HEK293 (cell line): ENCODE data around the gene ULBP2.

Experiments
- BCL11B ChIP-seq: fragments of 450-650 bp; formaldehyde crosslinking; IDR thresholded peaks from 2 replicates; pipeline ENCODE4 v1.5.1; 2016; ENCODE audit warnings: low read depth, missing biosample characterization, missing genetic modification characterization
- GFI1B ChIP-seq: fragments of 450-650 bp; formaldehyde crosslinking; IDR thresholded peaks from 2 replicates; pipeline ENCODE4 v1.5.1; 2016; ENCODE audit warnings: missing biosample characterization, missing genetic modification characterization
- INSM2 ChIP-seq: fragments of 450-650 bp; formaldehyde crosslinking; IDR thresholded peaks from 2 replicates; pipeline ENCODE4 v1.5.1; 2016; ENCODE audit warnings: missing biosample characterization, missing genetic modification characterization
- KLF7 ChIP-seq: fragments of 450-650 bp; formaldehyde crosslinking; IDR thresholded peaks from 2 replicates; pipeline ENCODE4 v1.5.1; 2016; ENCODE audit warnings: missing biosample characterization, missing genetic modification characterization, borderline replicate concordance
- OSR2 ChIP-seq: fragments of 450-650 bp; formaldehyde crosslinking; IDR thresholded peaks from 2 replicates; pipeline ENCODE4 v1.5.1; 2016; ENCODE audit warnings: missing biosample characterization, missing genetic modification characterization
- PRDM1 ChIP-seq: fragments of 450-650 bp; formaldehyde crosslinking; IDR thresholded peaks from 2 replicates; pipeline ENCODE4; 2016; ENCODE audit warnings: missing biosample characterization, missing genetic modification characterization
- RBAK ChIP-seq: fragments of 450-650 bp; formaldehyde crosslinking; IDR thresholded peaks from 2 replicates; pipeline ENCODE4 v1.5.1; 2016; ENCODE audit warnings: missing biosample characterization, missing genetic modification characterization
- REPIN1 ChIP-seq: fragments of 450-650 bp; formaldehyde crosslinking; IDR thresholded peaks from 2 replicates; pipeline ENCODE4 v1.5.1; 2017; ENCODE audit warnings: missing biosample characterization, missing genetic modification characterization, low read depth
- SP2 ChIP-seq: fragments of 450-650 bp; formaldehyde crosslinking; IDR thresholded peaks from 2 replicates; pipeline ENCODE4 v1.5.1; 2016; ENCODE audit warnings: missing biosample characterization, missing genetic modification characterization
- YY2 ChIP-seq: fragments of 450-650 bp; formaldehyde crosslinking; IDR thresholded peaks from 2 replicates; pipeline ENCODE4 v1.5.1; 2016; ENCODE audit warnings: missing biosample characterization, missing genetic modification characterization
- ZBTB10 ChIP-seq: fragments of 450-650 bp; formaldehyde crosslinking; IDR thresholded peaks from 2 replicates; pipeline ENCODE4 v1.5.1; 2016; ENCODE audit warnings: missing biosample characterization, missing genetic modification characterization
- ZFP37 ChIP-seq: fragments of 450-650 bp; formaldehyde crosslinking; IDR thresholded peaks from 2 replicates; pipeline ENCODE4 v1.5.1; 2016; ENCODE audit warnings: missing biosample characterization, missing genetic modification characterization
- ZFP41 ChIP-seq: fragments of 450-650 bp; formaldehyde crosslinking; IDR thresholded peaks from 2 replicates; pipeline ENCODE4 v1.5.1; 2016; ENCODE audit warnings: missing biosample characterization, missing genetic modification characterization, borderline replicate concordance
- ZIC2 ChIP-seq: fragments of 450-650 bp; formaldehyde crosslinking; IDR thresholded peaks from 2 replicates; pipeline ENCODE4 v1.5.1; 2016; ENCODE audit warnings: missing biosample characterization, missing genetic modification characterization
- ZNF138 ChIP-seq: fragments of 450-650 bp; formaldehyde crosslinking; IDR thresholded peaks from 2 replicates; pipeline ENCODE4 v1.5.1; 2016; ENCODE audit warnings: missing biosample characterization, missing genetic modification characterization, borderline replicate concordance
- ZNF175 ChIP-seq: fragments of 450-650 bp; formaldehyde crosslinking; IDR thresholded peaks from 2 replicates; pipeline ENCODE4 v1.5.1; 2016; ENCODE audit warnings: missing biosample characterization, missing genetic modification characterization
- ZNF18 ChIP-seq: fragments of 450-650 bp; formaldehyde crosslinking; IDR thresholded peaks from 2 replicates; pipeline ENCODE4 v1.5.1; 2016; ENCODE audit warnings: missing biosample characterization, missing genetic modification characterization
- ZNF184 ChIP-seq: fragments of 450-650 bp; IDR thresholded peaks from 2 replicates; pipeline ENCODE4 v1.5.1; 2018; ENCODE audit warnings: missing biosample characterization, mild to moderate bottlenecking, missing genetic modification characterization
- ZNF214 ChIP-seq: fragments of 450-650 bp; formaldehyde crosslinking; IDR thresholded peaks from 2 replicates; pipeline ENCODE4 v1.5.1; 2017; ENCODE audit warnings: missing biosample characterization, mild to moderate bottlenecking, missing genetic modification characterization, borderline replicate concordance
- ZNF274 ChIP-seq, 2 experiments: fragments of 200-500 bp in 1 of 2; fragments of 450-650 bp in 1 of 2; sonication (Bioruptor generic) in 1 of 2; formaldehyde crosslinking in 1 of 2; IDR thresholded peaks; 2 replicates each; pipeline versions ENCODE4 v1.5.1 to v1.6.1; 2014 to 2016; ENCODE audit warnings: borderline replicate concordance in 1 of 2, inconsistent platforms in 1 of 2, low read length in 1 of 2, missing biosample characterization in 1 of 2, missing genetic modification characterization in 1 of 2
- ZNF404 ChIP-seq: fragments of 450-650 bp; formaldehyde crosslinking; IDR thresholded peaks from 2 replicates; pipeline ENCODE4 v1.5.1; 2017; ENCODE audit warnings: missing biosample characterization, missing genetic modification characterization
- ZNF488 ChIP-seq: fragments of 450-650 bp; formaldehyde crosslinking; IDR thresholded peaks from 2 replicates; pipeline ENCODE4 v1.5.1; 2016; ENCODE audit warnings: missing biosample characterization, missing genetic modification characterization
- ZNF530 ChIP-seq: fragments of 450-650 bp; formaldehyde crosslinking; IDR thresholded peaks from 2 replicates; pipeline ENCODE4 v1.5.1; 2016; ENCODE audit warnings: low read depth, missing biosample characterization, missing genetic modification characterization
- ZNF585B ChIP-seq: fragments of 450-650 bp; formaldehyde crosslinking; IDR thresholded peaks from 2 replicates; pipeline ENCODE4 v1.5.1; 2016; ENCODE audit warnings: missing biosample characterization, missing genetic modification characterization
- ZNF639 ChIP-seq: fragments of 450-650 bp; formaldehyde crosslinking; IDR thresholded peaks from 2 replicates; pipeline ENCODE4 v1.5.1; 2016; ENCODE audit warnings: missing biosample characterization, missing genetic modification characterization
- ZNF692 ChIP-seq: fragments of 450-650 bp; formaldehyde crosslinking; IDR thresholded peaks from 2 replicates; pipeline ENCODE4 v1.5.1; 2016; ENCODE audit warnings: missing biosample characterization, missing genetic modification characterization
- ZNF76 ChIP-seq: fragments of 450-650 bp; formaldehyde crosslinking; IDR thresholded peaks from 2 replicates; pipeline ENCODE4; 2016; ENCODE audit warnings: low read depth, missing biosample characterization, missing genetic modification characterization, borderline replicate concordance
- ZNF791 ChIP-seq: fragments of 450-650 bp; formaldehyde crosslinking; IDR thresholded peaks from 2 replicates; pipeline ENCODE4 v1.5.1; 2016; ENCODE audit warnings: missing biosample characterization, missing genetic modification characterization
- ZSCAN16 ChIP-seq: fragments of 450-650 bp; formaldehyde crosslinking; IDR thresholded peaks from 2 replicates; pipeline ENCODE4 v1.5.1; 2016; ENCODE audit warnings: missing biosample characterization, missing genetic modification characterization
- ZSCAN23 ChIP-seq: fragments of 450-650 bp; formaldehyde crosslinking; IDR thresholded peaks from 2 replicates; pipeline ENCODE4 v1.5.1; 2016; ENCODE audit warnings: missing biosample characterization, missing genetic modification characterization
- ZXDB ChIP-seq: fragments of 450-650 bp; formaldehyde crosslinking; IDR thresholded peaks from 2 replicates; pipeline ENCODE4 v1.5.1; 2016; ENCODE audit warnings: missing biosample characterization, missing genetic modification characterization

The ULBP2 gene

GRCh38 chr6:149990661-149991471 lies 49.1 kb downstream of the ULBP2 start (continued):
- no peak for TF ChIP-seq ZNF585B (tag by site-specific recombination)
- no peak for TF ChIP-seq ZNF530 (tag by site-specific recombination)
- no peak for TF ChIP-seq ZNF791
- TF ChIP-seq KLF7 (tag by site-specific recombination) = no peak
- TF ChIP-seq SP2 (tag by site-specific recombination) = peak; percentile 35; the same call in 1 of the 2 replicates
- TF ChIP-seq ZNF184 (tag by site-specific recombination) = no peak
- TF ChIP-seq ZXDB (tag by site-specific recombination) = no peak
- TF ChIP-seq PRDM1 = no peak
- TF ChIP-seq ZNF18 (tag by site-specific recombination) = no peak
- peak; percentile 38; the same call in 1 of the 2 replicates for TF ChIP-seq GFI1B
- TF ChIP-seq ZNF175 = no peak
- no peak for TF ChIP-seq ZNF404 (tag by site-specific recombination)
- peak; percentile 47; the same call in 1 of the 2 replicates for TF ChIP-seq ZNF692 (tag by site-specific recombination)
- no peak for TF ChIP-seq ZSCAN16 (tag by site-specific recombination)
- no peak for TF ChIP-seq RBAK (tag by site-specific recombination)
- TF ChIP-seq ZBTB10 (tag by site-specific recombination) = no peak
- TF ChIP-seq ZIC2 (tag by site-specific recombination) = peak; percentile 100
- TF ChIP-seq ZNF214 (tag by site-specific recombination) = no peak
- no peak for TF ChIP-seq BCL11B (tag by site-specific recombination)
- no peak for TF ChIP-seq ZNF639 (tag by site-specific recombination)
- peak; percentile 60; the same call in 1 of the 2 replicates for TF ChIP-seq ZFP37 (tag by site-specific recombination)
- no peak for TF ChIP-seq YY2
- no peak for TF ChIP-seq ZSCAN23 (tag by site-specific recombination)
- TF ChIP-seq ZNF76 (tag by site-specific recombination) = no peak
- no peak for TF ChIP-seq ZNF138 (tag by site-specific recombination)
- no peak for TF ChIP-seq INSM2 (tag by site-specific recombination)
- TF ChIP-seq ZNF274 (IDR thresholded peaks at IDR 0.05; ENCODE audit: low read length) = no peak
- TF ChIP-seq ZNF274 (tag by site-specific recombination; IDR thresholded peaks at IDR 0.05; ENCODE audit: borderline replicate concordance) = no peak
- TF ChIP-seq ZFP41 = no peak
- no peak for TF ChIP-seq REPIN1 (tag by site-specific recombination)
- TF ChIP-seq ZNF488 (tag by site-specific recombination) = no peak
- no peak for TF ChIP-seq OSR2
